Superior temporal gyrus (tissue), 1 donor: Measurements from ENCODE around the gene PRRC2B.

ENCODE experiments used
- DNase-seq: peaks from one replicate; pipeline ENCODE4 v3.0.0-alpha.2; 2016; ENCODE audit errors: extremely low spot score

Gene PRRC2B

GRCh38 chr9:131407717-131408195 lies 13.9 kb downstream of the PRRC2B start:
- DNase-seq: peak; percentile 76

- peak; percentile 61 for DNase-seq
These were observed 15.6 kb downstream of the PRRC2B start for GRCh38 chr9:131409458-131409992.

GRCh38 chr9:131410044-131410491 lies 16.2 kb downstream of the PRRC2B start:
- no peak for DNase-seq

- peak; percentile 56 for DNase-seq
These were observed 18.1 kb downstream of the PRRC2B start for GRCh38 chr9:131411719-131412681.

DNA sequence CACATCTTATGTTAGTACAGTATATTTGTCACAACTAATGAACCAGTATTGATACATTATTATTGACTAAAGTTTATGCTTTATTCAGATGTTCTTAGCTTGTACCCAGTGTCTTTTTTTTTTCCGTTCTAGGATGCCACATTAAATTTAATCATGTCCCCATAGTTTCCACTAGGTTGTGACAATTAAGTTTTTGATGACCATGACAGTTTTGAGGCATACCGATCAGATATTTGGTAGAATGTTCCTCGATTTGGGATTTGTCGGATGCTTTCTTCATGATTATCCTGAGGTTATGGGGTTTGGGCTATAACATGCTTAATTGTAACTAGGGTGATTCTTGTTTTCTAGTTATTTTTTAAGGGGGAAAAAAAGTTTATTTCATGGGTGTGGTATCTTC lies 22.6 kb downstream of the PRRC2B start:
- DNase-seq: no peak

- DNase-seq: no peak
These were observed 23.6 kb downstream of the PRRC2B start for GRCh38 chr9:131417264-131418142.

- DNase-seq: peak; percentile 76
These were observed 24.5 kb downstream of the PRRC2B start for GRCh38 chr9:131418143-131419025.

DNA sequence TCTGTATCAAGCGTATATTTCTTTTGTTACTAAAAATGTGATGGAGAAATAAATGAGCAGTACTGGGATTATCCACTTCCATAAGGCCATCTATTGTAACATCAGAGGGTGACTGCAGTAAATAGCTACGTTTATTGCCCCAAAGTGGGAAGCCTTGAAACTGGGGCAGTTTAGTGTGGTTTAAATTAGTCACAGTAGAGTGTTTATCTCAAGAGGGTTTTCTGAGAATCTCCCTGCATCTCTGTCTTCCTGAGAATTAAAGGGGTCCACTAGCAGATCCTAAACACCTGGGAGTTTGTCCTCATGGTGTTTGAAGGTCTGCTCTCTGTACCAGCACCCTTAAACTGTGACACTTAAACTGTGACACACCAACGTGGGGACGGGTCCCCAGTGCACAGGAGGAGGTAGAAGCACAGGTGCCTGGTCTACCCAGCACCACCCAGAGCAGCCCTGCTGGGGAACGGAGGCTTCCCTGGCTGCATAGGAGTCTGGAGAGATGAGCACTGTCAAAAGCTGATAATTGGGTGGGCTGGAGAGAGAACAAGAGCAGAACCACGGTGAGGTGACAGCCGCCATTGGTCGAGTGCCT lies 25.2 kb downstream of the PRRC2B start:
- DNase-seq: no peak

- DNase-seq: no peak
These were observed 25.8 kb downstream of the PRRC2B start for GRCh38 chr9:131419716-131420115.

DNA sequence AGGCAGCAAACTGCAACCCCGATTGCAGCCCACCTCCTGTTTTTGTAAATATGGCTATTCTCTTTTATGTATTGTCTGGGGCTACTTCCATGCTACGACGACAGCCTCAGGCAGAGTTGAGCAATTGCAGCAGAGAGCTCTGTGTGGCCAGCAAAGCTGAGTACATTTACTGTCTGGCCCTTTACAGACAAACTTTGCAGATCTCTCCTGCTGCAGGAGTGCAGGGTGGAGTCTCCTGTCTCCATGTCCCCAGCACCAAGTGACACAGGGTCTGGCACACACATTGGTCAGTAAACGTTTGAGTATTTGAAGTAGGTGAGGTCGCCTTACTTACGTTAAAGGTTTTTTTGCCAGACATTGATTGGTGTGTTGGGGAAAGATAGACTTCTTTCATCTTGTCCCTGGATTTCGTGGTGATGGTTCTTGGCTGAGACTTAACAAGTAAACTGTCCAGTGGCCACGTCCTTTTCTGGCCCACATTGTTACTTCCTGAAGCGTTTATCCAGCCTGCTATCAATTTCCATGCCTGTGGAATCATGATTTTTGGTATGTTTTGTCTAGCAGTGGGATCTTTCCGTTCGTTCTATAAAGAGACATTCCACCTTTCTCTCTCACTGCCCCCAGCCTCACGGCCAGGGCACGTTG lies 27.2 kb downstream of the PRRC2B start:
- DNase-seq: peak; percentile 52

GRCh38 chr9:131421691-131422090 lies 27.8 kb downstream of the PRRC2B start:
- no peak for DNase-seq

- DNase-seq: no peak
These were observed 28.4 kb downstream of the PRRC2B start for GRCh38 chr9:131422241-131422792.

DNA sequence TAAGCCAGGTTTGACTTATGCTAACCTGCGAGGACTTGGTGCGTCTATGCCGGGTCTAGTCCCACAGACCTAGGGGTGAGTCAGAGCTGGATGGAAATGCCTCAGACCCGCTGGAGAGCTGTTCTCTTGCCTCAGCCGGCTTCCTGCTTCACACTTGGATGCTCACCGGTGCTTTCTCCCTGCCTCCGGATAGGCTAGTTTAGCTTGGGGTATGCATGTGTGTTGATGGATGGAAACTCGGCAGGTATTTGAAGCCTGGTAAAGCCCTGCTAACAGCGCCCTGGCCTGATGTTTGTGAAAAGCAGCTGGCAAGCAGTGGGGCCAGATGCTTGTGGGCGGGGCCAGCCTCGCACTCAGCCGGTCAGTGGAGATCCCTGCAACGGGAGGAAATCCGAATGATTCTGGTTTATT lies 29.3 kb downstream of the PRRC2B start:
- peak; percentile 76 for DNase-seq

GRCh38 chr9:131426545-131426944 lies 32.7 kb downstream of the PRRC2B start:
- DNase-seq: no peak

GRCh38 chr9:131429121-131430012 lies 35.5 kb downstream of the PRRC2B start:
- no peak for DNase-seq

GRCh38 chr9:131432050-131432449 lies 38.2 kb downstream of the PRRC2B start:
- DNase-seq: no peak

DNA sequence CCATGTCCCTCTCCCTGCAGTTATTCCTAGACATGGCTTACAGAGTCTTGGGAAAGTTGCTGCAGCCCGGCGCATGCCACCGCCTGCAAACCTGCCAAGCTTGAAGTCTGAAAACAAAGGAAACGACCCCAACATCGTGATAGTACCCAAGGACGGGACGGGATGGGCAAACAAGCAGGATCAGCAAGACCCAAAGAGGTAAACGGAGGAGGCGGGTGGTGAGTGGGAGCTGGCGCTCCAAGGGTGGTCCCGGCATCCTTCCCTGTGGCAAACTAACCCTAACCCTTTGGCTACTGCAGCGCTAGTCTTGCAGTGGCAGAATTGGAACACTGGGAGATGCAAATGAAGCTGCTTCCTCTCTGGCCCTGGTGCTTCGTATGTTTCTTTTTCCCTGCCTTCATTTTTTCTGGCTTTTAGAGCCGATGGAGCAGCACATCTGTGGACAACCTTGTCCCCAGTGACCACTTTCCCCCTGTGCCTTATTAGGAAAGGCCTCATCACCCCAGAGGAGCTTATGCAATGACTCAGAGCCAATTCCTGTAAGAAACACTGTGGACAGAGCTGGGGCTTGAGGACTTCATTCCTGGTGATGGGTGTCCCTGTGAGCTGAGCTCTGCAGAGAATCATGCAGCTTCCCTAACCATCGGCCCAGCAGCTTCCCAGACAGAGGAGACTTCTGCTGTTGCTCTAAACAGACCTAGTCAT lies 38.9 kb downstream of the PRRC2B start:
- no peak for DNase-seq

- DNase-seq: no peak
These were observed 39.5 kb downstream of the PRRC2B start for GRCh38 chr9:131433302-131433854.
